SK-N-SH (cell line): ENCODE results near the gene BIN2. TPM values are rescaled to one million over a fixed set of nuclear protein-coding genes. Genes with fewer than 3 reads are reported as not detected.

ENCODE experiments used
- CTCF ChIA-PET: fragments of 300-600, 350-600 bp; formaldehyde crosslinking; extraction: SDS; loops from one replicate; lab custom pipeline; 2021; lab: Yijun Ruan, JAX
- POLR2A ChIA-PET: fragments of 350-600 bp; sonication (Branson Sonifier 250); formaldehyde crosslinking; extraction: SDS; loops from one replicate; lab custom pipeline; 2020; ENCODE audit warnings: antibody characterized with exemption, inconsistent platforms; lab: Yijun Ruan, JAX
- DNase-seq: peaks from one replicate; pipeline ENCODE4 v3.0.0; 2012
- H2AFZ ChIP-seq: fragments of 200-600 bp; sonication (generic); 2 replicates; pipeline ENCODE4 v1.8.1; 2016; ENCODE audit warnings: antibody characterized with exemption, mild to moderate bottlenecking, low read depth
- H3F3A ChIP-seq: fragments of 200-600 bp; sonication (generic); replicated peaks from 2 replicates; pipeline ENCODE3; 2016; ENCODE audit warnings: antibody characterized with exemption, mild to moderate bottlenecking; ENCODE audit not compliant: insufficient read depth
- H3K27ac ChIP-seq, 2 experiments: fragments of 200-500 bp in 1 of 2; fragments of 200-600 bp in 1 of 2; sonication (Bioruptor generic) in 1 of 2; sonication (generic), shearing (Covaris generic) in 1 of 2; 2 replicates each; pipeline versions ENCODE4 v1.5.1 to v1.6.1; 2014 to 2016; ENCODE audit warnings: low read depth in 2 of 2, inconsistent platforms in 1 of 2, low read length in 1 of 2, mild to moderate bottlenecking in 1 of 2, mixed read lengths in 1 of 2
- H3K27me3 ChIP-seq: fragments of 200-600 bp; sonication (generic), shearing (Covaris generic); 2 replicates; pipeline ENCODE4 v1.6.1; 2016; ENCODE audit warnings: mixed run types; ENCODE audit not compliant: insufficient read depth
- H3K36me3 ChIP-seq, 2 experiments: fragments of 200-500 bp in 1 of 2; fragments of 200-600 bp in 1 of 2; sonication (Bioruptor generic) in 1 of 2; sonication (generic) in 1 of 2; replicated peaks in 1 of 2; 2 replicates each; pipeline versions ENCODE3 to v1.5.1; 2014 to 2016; ENCODE audit warnings: low read length in 1 of 2, mild to moderate bottlenecking in 1 of 2; ENCODE audit not compliant: insufficient read depth in 2 of 2, control insufficient read depth in 1 of 2
- H3K4me1 ChIP-seq, 2 experiments: fragments of 200-500 bp in 1 of 2; fragments of 200-600 bp in 1 of 2; sonication (Bioruptor generic) in 1 of 2; sonication (generic), shearing (Covaris generic) in 1 of 2; 2 replicates each; pipeline versions ENCODE4 v1.5.1 to v1.6.1; 2014 to 2016; ENCODE audit warnings: low read depth in 1 of 2, low read length in 1 of 2, mixed run types in 1 of 2; ENCODE audit not compliant: insufficient read depth in 2 of 2, control insufficient read depth in 1 of 2
- H3K4me2 ChIP-seq: fragments of 200-600 bp; sonication (generic), shearing (Covaris generic); 2 replicates; pipeline ENCODE4 v1.6.1; 2017; ENCODE audit warnings: mixed run types
- H3K4me3 ChIP-seq, 2 experiments: fragments of 200-500 bp in 1 of 2; fragments of 200-600 bp in 1 of 2; sonication (Bioruptor generic) in 1 of 2; sonication (generic), shearing (Covaris generic) in 1 of 2; 2 replicates each; pipeline versions ENCODE4 v1.5.1 to v1.8.1; 2014 to 2016; ENCODE audit warnings: low read depth in 2 of 2, inconsistent platforms in 1 of 2, low read length in 1 of 2, mild to moderate bottlenecking in 1 of 2, mixed read lengths in 1 of 2, moderate library complexity in 1 of 2
- H3K79me2 ChIP-seq: fragments of 200-600 bp; sonication (generic); 2 replicates; pipeline ENCODE4 v1.8.1; 2017; ENCODE audit warnings: mild to moderate bottlenecking; ENCODE audit not compliant: insufficient read depth
- H3K9ac ChIP-seq: fragments of 200-600 bp; sonication (generic); 2 replicates; pipeline ENCODE4 v1.6.1; 2017; ENCODE audit warnings: mixed run types
- H3K9me2 ChIP-seq: fragments of 200-600 bp; sonication (generic); 2 replicates; pipeline ENCODE4 v1.6.1; 2017; ENCODE audit warnings: mixed run types
- H3K9me3 ChIP-seq: fragments of 200-600 bp; sonication (generic); 2 replicates; pipeline ENCODE4 v1.6.1; 2017; ENCODE audit warnings: mixed run types, mild to moderate bottlenecking, moderate library complexity
- H4K20me1 ChIP-seq: fragments of 200-600 bp; sonication (generic); 2 replicates; pipeline ENCODE4 v1.6.1; 2017; ENCODE audit warnings: mild to moderate bottlenecking, mixed run types; ENCODE audit not compliant: insufficient read depth
- CHD2 ChIP-seq: fragments of 150-350 bp; IDR thresholded peaks from 2 replicates; pipeline ENCODE4 v1.6.1; 2018; ENCODE audit warnings: low read length; ENCODE audit not compliant: partially characterized antibody
- ELF1 ChIP-seq: IDR thresholded peaks from 2 replicates; pipeline ENCODE4 v1.4.0; 2012
- EP300 ChIP-seq, 2 experiments: IDR thresholded peaks; 2 replicates each; pipeline versions ENCODE4 v1.4.0 to v1.6.1; 2012; ENCODE audit warnings: borderline replicate concordance in 1 of 2, low read depth in 1 of 2, low read length in 1 of 2
- EZH2phosphoT487 ChIP-seq: fragments of 200-600 bp; sonication (generic); IDR thresholded peaks from 2 replicates; pipeline ENCODE4 v1.6.1; 2017; ENCODE audit warnings: low read depth, mixed run types, mild to moderate bottlenecking, antibody characterized with exemption, moderate library complexity, borderline replicate concordance
- FOSL2 ChIP-seq: IDR thresholded peaks from 2 replicates; pipeline ENCODE4 v1.4.0; 2012; ENCODE audit warnings: low read depth, mild to moderate bottlenecking, moderate library complexity, borderline replicate concordance
- FOXJ3 ChIP-seq: sonication (generic); formaldehyde crosslinking; IDR thresholded peaks from 2 replicates; pipeline ENCODE4 v1.5.1; 2020; ENCODE audit warnings: mild to moderate bottlenecking, missing genetic modification reagents
- FOXM1 ChIP-seq: IDR thresholded peaks from 2 replicates; pipeline ENCODE4 v1.4.0; 2012; ENCODE audit warnings: low read depth, mild to moderate bottlenecking
- GABPA ChIP-seq: IDR thresholded peaks from 2 replicates; pipeline ENCODE4 v1.4.0; 2012; ENCODE audit warnings: low read depth, mild to moderate bottlenecking
- GATA2 ChIP-seq: sonication (generic); formaldehyde crosslinking; IDR thresholded peaks from 2 replicates; pipeline ENCODE4 v1.5.0; 2020; ENCODE audit warnings: mild to moderate bottlenecking, missing genetic modification reagents
- MXI1 ChIP-seq: IDR thresholded peaks from 2 replicates; pipeline ENCODE4 v1.6.1; 2012; ENCODE audit warnings: mild to moderate bottlenecking, low read depth, low read length, improper control_type of control experiment
- NFIC ChIP-seq: IDR thresholded peaks from 2 replicates; pipeline ENCODE4 v1.4.0; 2012; ENCODE audit warnings: borderline replicate concordance
- NRF1 ChIP-seq: IDR thresholded peaks from 2 replicates; pipeline ENCODE4 v1.6.1; 2012; ENCODE audit warnings: low read depth, mild to moderate bottlenecking, low read length
- PBX3 ChIP-seq: IDR thresholded peaks from 2 replicates; pipeline ENCODE4; 2012
- POLR2AphosphoS5 ChIP-seq: IDR thresholded peaks from 2 replicates; pipeline ENCODE4 v1.6.1; 2012; ENCODE audit warnings: low read depth, low read length
- RAD21 ChIP-seq: IDR thresholded peaks from 2 replicates; pipeline ENCODE4 v1.6.1; 2012; ENCODE audit warnings: mild to moderate bottlenecking, low read length
- RCOR1 ChIP-seq: fragments of 150-350 bp; IDR thresholded peaks from 2 replicates; pipeline ENCODE4 v1.6.1; 2017; ENCODE audit warnings: antibody characterized with exemption, low read length
- RXRA ChIP-seq: IDR thresholded peaks from 2 replicates; pipeline ENCODE4 v1.4.0; 2012; ENCODE audit warnings: low read depth, mild to moderate bottlenecking, borderline replicate concordance
- SIN3A ChIP-seq: IDR thresholded peaks from 2 replicates; pipeline ENCODE4 v1.6.1; 2012; ENCODE audit warnings: low read depth, mild to moderate bottlenecking, low read length, moderate library complexity, borderline replicate concordance
- TAF1 ChIP-seq: IDR thresholded peaks from 2 replicates; pipeline ENCODE4 v1.6.1; 2012; ENCODE audit warnings: low read depth, mild to moderate bottlenecking, low read length, moderate library complexity, borderline replicate concordance
- TCF12 ChIP-seq: IDR thresholded peaks from 2 replicates; pipeline ENCODE4 v1.4.0; 2012
- USF2 ChIP-seq: fragments of 150-350 bp; IDR thresholded peaks from 2 replicates; pipeline ENCODE4 v1.6.1; 2017; ENCODE audit warnings: antibody characterized with exemption, low read length, low read depth, borderline replicate concordance
- WGBS: methylation state at CpG from one replicate; pipeline ENCODE4 v1.1.6; 2017; ENCODE audit warnings: low lambda C conversion rate; 5-methylcytosine and 5-hydroxymethylcytosine counted together
- polyA plus RNA-seq, 3 experiments: library from polyadenylated mRNA; depleted of rRNA; stranded (reverse); fragments of >200 nt; gene quantifications; 2 replicates each; pipeline ENCODE4 v1.2.3, GENCODE V29; 2012
- TF ChIP-seq, protein P1 (sequence below): IDR thresholded peaks from 2 replicates; pipeline ENCODE4 v1.4.0; 2012; ENCODE audit warnings: low read depth, borderline replicate concordance

BIN2 gene
- not detected in 2 replicates for polyA plus RNA-seq (2012; rRNA removed)
- polyA plus RNA-seq (2012; cell fraction: cytosol; rRNA removed) = not detected in 2 replicates
- not detected in 2 replicates for polyA plus RNA-seq (2012; cell fraction: nucleus; rRNA removed)

DNA sequence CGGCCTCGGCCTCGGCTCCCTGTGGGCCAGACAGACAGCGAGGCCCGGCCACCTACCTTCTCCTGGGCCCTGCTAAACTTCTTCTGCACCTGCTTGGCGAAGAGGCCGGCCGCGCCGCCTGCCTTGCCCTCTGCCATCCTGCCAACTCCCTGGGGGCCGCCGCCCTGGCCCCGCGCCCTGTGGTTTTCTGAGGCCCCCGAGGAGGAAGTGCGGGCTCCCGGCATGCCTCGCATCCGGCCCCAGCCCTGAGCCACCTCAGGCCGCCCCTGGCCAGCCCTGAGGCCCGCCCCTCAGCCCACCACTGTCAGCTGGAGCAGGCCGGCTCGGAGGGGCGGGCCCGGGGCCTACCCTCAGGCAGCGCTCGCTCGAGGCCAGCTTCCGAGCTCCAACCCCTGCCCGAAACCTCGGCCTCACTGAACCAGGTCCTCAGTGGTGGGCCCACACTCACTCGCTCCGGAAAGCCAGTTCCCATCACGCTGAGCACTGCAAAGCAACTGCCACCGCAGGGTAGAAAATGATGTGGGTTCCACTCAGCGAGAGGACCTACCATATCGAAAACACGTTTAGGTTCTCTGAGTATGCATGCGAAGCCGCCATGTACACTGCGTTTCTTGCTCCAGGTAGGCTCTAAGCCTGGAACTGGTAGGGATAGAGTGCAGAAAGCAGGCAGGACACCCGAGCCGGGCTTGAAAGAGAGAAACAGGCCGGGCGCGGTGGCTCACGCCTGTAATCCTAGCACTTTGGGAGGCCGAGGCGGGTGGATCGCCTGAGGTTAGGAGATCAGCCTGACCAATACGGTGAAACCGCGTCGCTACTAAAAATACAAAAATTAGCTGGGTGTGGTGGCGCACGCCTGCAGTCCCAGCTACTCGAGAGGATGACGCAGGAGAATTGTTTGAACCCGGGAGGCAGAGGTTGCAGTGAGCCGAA, at the start of gene BIN2:
BIN2 (minus strand) TSS at position 209 of the 930 bp plus-strand sequence; CDS start at position 137, 72 bp downstream.
- DNase-seq = no peak
- no peaks in the 10 kb centered on the region for H3K36me3 ChIP-seq
- no peak within 1 kb of the TSS for H3K4me2 ChIP-seq
- no peak within 1 kb of the TSS for H3K9ac ChIP-seq
- no peaks in the 10 kb centered on the region for H3K79me2 ChIP-seq
- H3K9me2 ChIP-seq = no peaks in the 10 kb centered on the region
- no peaks in the 10 kb centered on the region for H3F3A ChIP-seq
- 95% methylated on average over 44 of the region's 60 CpGs for WGBS
- H4K20me1 ChIP-seq = no peaks in the 10 kb centered on the region
- ChIA-PET CTCF (interaction anchor here (2.2 kb wide), 1 partner anchor 17 kb away, joined by 7 read pairs; no protein-coding TSS in a partner anchor), POLR2A (no interaction called here)
- peaks cover 0 to 2% of the 10 kb centered on the region in 2 experiments; a peak in 1 of 4 replicates for H3K4me1 ChIP-seq
- H3K27me3 ChIP-seq = no peaks in the 10 kb centered on the region
- no peak within 1 kb of the TSS for H3K4me3 ChIP-seq
- no peaks in the 10 kb centered on the region for H3K9me3 ChIP-seq
- TF ChIP-seq SIN3A (no peak), FOXM1 (no peak), CHD2 (no peak), EP300 (IDR thresholded peaks at IDR 0.05; ENCODE audit: borderline replicate concordance in 1 of 2, low read depth in 1 of 2, low read length in 1 of 2) (no peak), GABPA (no peak), FOXJ3 (CRISPR knock-in tag) (no peak), TCF12 (no peak), ELF1 (no peak), GATA2 (CRISPR knock-in tag) (no peak), POLR2AphosphoS5 (no peak), FOSL2 (no peak), NRF1 (no peak)
- no peak within 1 kb of the TSS for H3K27ac ChIP-seq
- no peak within 1 kb of the TSS for H2AFZ ChIP-seq

DNA sequence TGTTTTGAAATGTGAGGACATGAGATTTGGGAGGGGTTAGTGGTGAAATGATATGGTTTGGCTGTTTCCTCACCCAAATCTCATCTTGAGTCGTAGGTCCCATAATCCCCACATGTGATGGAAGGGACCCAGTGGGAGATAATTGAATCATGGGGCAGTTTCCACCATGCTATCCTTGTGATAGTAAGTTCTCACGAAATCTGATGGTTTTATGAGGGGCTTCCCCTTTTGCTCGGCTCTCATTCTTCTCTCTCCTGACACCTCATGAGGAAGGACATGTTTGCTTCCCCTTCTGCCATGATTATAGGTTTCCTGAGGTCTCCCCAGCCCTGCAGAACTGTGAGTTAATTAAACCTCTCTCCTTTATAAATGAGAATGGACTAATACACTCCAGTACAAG, 49.2 kb upstream of the BIN2 start:
- H3K36me3 ChIP-seq = no peaks in the 10 kb centered on the region
- WGBS = 94% methylated on average over 3 of the region's 3 CpGs
- CTCF ChIA-PET = interaction anchor here (1.6 kb wide), 1 partner anchor 48 kb away, joined by 3 read pairs; no protein-coding TSS in a partner anchor

More for the DNA sequence above, 49.2 kb upstream of the BIN2 start:
- Histone ChIP-seq H3K27me3 (no peaks in the 10 kb centered on the region), H3K4me3 (no peak overlapping the region), H3K4me2 (no peak overlapping the region), H3K79me2 (no peaks in the 10 kb centered on the region), H3K27ac (no peak overlapping the region), H3K9ac (no peak overlapping the region), H2AFZ (no peak overlapping the region), H3K4me1 (peaks cover 8 to 35% of the 10 kb centered on the region in 2 experiments; a peak in 3 of 4 replicates), H3K9me2 (no peaks in the 10 kb centered on the region), H3K9me3 (no peaks in the 10 kb centered on the region), H3F3A (peaks cover 16% of the 10 kb centered on the region), H4K20me1 (no peaks in the 10 kb centered on the region)
- TF ChIP-seq RAD21 (no peak), RXRA (no peak), TCF12 (no peak), PBX3 (no peak), MXI1 (no peak), RCOR1 (no peak), CHD2 (no peak), FOSL2 (no peak), GATA2 (CRISPR knock-in tag) (no peak), NFIC (no peak), TAF1 (no peak), POLR2AphosphoS5 (no peak), EZH2phosphoT487 (no peak), USF2 (no peak), GABPA (no peak)
- TF ChIP-seq, protein P1, sequence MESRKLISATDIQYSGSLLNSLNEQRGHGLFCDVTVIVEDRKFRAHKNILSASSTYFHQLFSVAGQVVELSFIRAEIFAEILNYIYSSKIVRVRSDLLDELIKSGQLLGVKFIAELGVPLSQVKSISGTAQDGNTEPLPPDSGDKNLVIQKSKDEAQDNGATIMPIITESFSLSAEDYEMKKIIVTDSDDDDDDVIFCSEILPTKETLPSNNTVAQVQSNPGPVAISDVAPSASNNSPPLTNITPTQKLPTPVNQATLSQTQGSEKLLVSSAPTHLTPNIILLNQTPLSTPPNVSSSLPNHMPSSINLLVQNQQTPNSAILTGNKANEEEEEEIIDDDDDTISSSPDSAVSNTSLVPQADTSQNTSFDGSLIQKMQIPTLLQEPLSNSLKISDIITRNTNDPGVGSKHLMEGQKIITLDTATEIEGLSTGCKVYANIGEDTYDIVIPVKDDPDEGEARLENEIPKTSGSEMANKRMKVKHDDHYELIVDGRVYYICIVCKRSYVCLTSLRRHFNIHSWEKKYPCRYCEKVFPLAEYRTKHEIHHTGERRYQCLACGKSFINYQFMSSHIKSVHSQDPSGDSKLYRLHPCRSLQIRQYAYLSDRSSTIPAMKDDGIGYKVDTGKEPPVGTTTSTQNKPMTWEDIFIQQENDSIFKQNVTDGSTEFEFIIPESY = no peak
- DNase-seq = no peak
- POLR2A ChIA-PET = interaction anchor here (0.6 kb wide), 1 partner anchor 1548 kb away, joined by 4 read pairs; no protein-coding TSS in a partner anchor
